GM10847 (cell line): ENCODE data around the gene PRKD2.

ENCODE experiments used
- POLR2A ChIP-seq: IDR thresholded peaks from 2 replicates; pipeline ENCODE4 v1.6.1; 2011; ENCODE audit not compliant: insufficient read length; ENCODE audit errors: extremely low read depth

PRKD2 gene

GRCh38 chr19:46717034-46717715 is at the start of gene PRKD2:
TSS of gene PRKD2 (minus strand) at chr19:46717114. CDS start at chr19:46716370, 744 bp downstream.
- TF ChIP-seq POLR2A, result peak; percentile 61

- no peak for TF ChIP-seq POLR2A
Measured at GRCh38 chr19:46764817-46765291, 47.9 kb upstream of the PRKD2 start.

GRCh38 chr19:46762245-46762890 is 45.5 kb upstream of the PRKD2 start:
- no peak for TF ChIP-seq POLR2A

GRCh38 chr19:46761418-46761831 is 44.5 kb upstream of the PRKD2 start:
- no peak for TF ChIP-seq POLR2A

- no peak for TF ChIP-seq POLR2A
Measured at GRCh38 chr19:46760363-46760762, 43.4 kb upstream of the PRKD2 start.

GRCh38 chr19:46759817-46760333 is 43.0 kb upstream of the PRKD2 start:
- TF ChIP-seq POLR2A, result no peak

- no peak for TF ChIP-seq POLR2A
Measured at GRCh38 chr19:46759206-46759605, 42.3 kb upstream of the PRKD2 start.

- no peak for TF ChIP-seq POLR2A
Measured at GRCh38 chr19:46756544-46756888, 39.6 kb upstream of the PRKD2 start.

- TF ChIP-seq POLR2A, result no peak
Measured at GRCh38 chr19:46755853-46756543, 39.1 kb upstream of the PRKD2 start.

- TF ChIP-seq POLR2A, result no peak
Measured at GRCh38 chr19:46755077-46755852, 38.4 kb upstream of the PRKD2 start.

- TF ChIP-seq POLR2A, result no peak
Measured at GRCh38 chr19:46753420-46754155, 36.7 kb upstream of the PRKD2 start.

GRCh38 chr19:46748325-46749109 is 31.6 kb upstream of the PRKD2 start:
- TF ChIP-seq POLR2A, result no peak

GRCh38 chr19:46746281-46747057 is 29.6 kb upstream of the PRKD2 start, which contains the start of gene STRN4:
TSS of gene STRN4 (minus strand) at chr19:46746450. CDS start at chr19:46746430, 20 bp downstream.
- peak; percentile 17 for TF ChIP-seq POLR2A
